Measurements from ENCODE around the gene DTNA. TPM values are rescaled to one million over a fixed set of nuclear protein-coding genes. Genes with fewer than 3 reads are reported as not detected.
"Not testable (repeated sequence)": the region's sequence is repeated elsewhere in the genome, so short reads cannot be mapped to it uniquely, and the experiment has no call there.

The DTNA gene
- total RNA-seq, 1 experiment from 2014 or later = 0.77 TPM

- no peaks in the 10 kb centered on the region for H3K9me3 ChIP-seq (ENCODE audit: control insufficient read depth, insufficient read depth, low read depth, low read length)
- DNase-seq (ENCODE audit: low read depth, low spot score) (no peak), ATAC-seq (no peak)
- no peaks in the 10 kb centered on the region for H3K27me3 ChIP-seq (ENCODE audit: control insufficient read depth, insufficient read depth, low read length)
- TF ChIP-seq TCF7L2 (IDR thresholded peaks at IDR 0.05; ENCODE audit: low read depth, low read length) = no peak
- TF ChIP-seq, protein P1, sequence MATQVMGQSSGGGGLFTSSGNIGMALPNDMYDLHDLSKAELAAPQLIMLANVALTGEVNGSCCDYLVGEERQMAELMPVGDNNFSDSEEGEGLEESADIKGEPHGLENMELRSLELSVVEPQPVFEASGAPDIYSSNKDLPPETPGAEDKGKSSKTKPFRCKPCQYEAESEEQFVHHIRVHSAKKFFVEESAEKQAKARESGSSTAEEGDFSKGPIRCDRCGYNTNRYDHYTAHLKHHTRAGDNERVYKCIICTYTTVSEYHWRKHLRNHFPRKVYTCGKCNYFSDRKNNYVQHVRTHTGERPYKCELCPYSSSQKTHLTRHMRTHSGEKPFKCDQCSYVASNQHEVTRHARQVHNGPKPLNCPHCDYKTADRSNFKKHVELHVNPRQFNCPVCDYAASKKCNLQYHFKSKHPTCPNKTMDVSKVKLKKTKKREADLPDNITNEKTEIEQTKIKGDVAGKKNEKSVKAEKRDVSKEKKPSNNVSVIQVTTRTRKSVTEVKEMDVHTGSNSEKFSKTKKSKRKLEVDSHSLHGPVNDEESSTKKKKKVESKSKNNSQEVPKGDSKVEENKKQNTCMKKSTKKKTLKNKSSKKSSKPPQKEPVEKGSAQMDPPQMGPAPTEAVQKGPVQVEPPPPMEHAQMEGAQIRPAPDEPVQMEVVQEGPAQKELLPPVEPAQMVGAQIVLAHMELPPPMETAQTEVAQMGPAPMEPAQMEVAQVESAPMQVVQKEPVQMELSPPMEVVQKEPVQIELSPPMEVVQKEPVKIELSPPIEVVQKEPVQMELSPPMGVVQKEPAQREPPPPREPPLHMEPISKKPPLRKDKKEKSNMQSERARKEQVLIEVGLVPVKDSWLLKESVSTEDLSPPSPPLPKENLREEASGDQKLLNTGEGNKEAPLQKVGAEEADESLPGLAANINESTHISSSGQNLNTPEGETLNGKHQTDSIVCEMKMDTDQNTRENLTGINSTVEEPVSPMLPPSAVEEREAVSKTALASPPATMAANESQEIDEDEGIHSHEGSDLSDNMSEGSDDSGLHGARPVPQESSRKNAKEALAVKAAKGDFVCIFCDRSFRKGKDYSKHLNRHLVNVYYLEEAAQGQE (IDR thresholded peaks at IDR 0.05; ENCODE audit: insufficient read depth in 1 of 2, low read depth in 2 of 2, low read length in 1 of 2) = no peak
- TF ChIP-seq SIN3A (IDR thresholded peaks at IDR 0.05; ENCODE audit: borderline replicate concordance, insufficient read depth, low read depth, low read length) = no peak
- in situ Hi-C loops (cut with HindIII; ENCODE audit: low pct_unique_long_range_greater_than_20kb, low sequenced_read_pairs) (no loop called here), intact Hi-C loops (cut with micrococcal nuclease; ENCODE audit: unreplicated experiment) (no loop called here)
- ChIA-PET CTCF (no interaction called here), POLR2A (no interaction called here)
- H3K27ac ChIP-seq (ENCODE audit: low read length) = no peak overlapping the region
- no peak overlapping the region for H3K4me3 ChIP-seq (ENCODE audit: low read depth in 2 of 2, low read length in 2 of 2)
- BruUV-seq (replicated peaks) = no TSS peak
- H3K36me3 ChIP-seq (ENCODE audit: control insufficient read depth, insufficient read depth, low read length) = no peaks in the 10 kb centered on the region
- H3K4me1 ChIP-seq (ENCODE audit: control insufficient read depth, insufficient read depth, low read length) = no peaks in the 10 kb centered on the region
Measured at GRCh38 chr18:34723143-34723542, 13.0 kb downstream of the DTNA start.

GRCh38 chr18:34725737-34726136, 15.6 kb downstream of the DTNA start:
- CTCF ChIA-PET; H3K9me3 ChIP-seq (ENCODE audit: control insufficient read depth, insufficient read depth, low read depth, low read length); ATAC-seq; H3K4me3 ChIP-seq (ENCODE audit: low read depth in 2 of 2, low read length in 2 of 2); in situ Hi-C loops (cut with HindIII; ENCODE audit: low pct_unique_long_range_greater_than_20kb, low sequenced_read_pairs); H3K36me3 ChIP-seq (ENCODE audit: control insufficient read depth, insufficient read depth, low read length); BruUV-seq (replicated peaks); intact Hi-C loops (cut with micrococcal nuclease; ENCODE audit: unreplicated experiment); H3K27me3 ChIP-seq (ENCODE audit: control insufficient read depth, insufficient read depth, low read length); H3K4me1 ChIP-seq (ENCODE audit: control insufficient read depth, insufficient read depth, low read length); H3K27ac ChIP-seq (ENCODE audit: low read length); POLR2A ChIA-PET; DNase-seq (ENCODE audit: low read depth, low spot score): not testable (repeated sequence)

GRCh38 chr18:34726286-34727004, 16.3 kb downstream of the DTNA start:
- no peak for DNase-seq (ENCODE audit: low read depth, low spot score)
- H3K36me3 ChIP-seq (ENCODE audit: control insufficient read depth, insufficient read depth, low read length) = no peaks in the 10 kb centered on the region
- no peaks in the 10 kb centered on the region for H3K4me1 ChIP-seq (ENCODE audit: control insufficient read depth, insufficient read depth, low read length)
- no peaks in the 10 kb centered on the region for H3K9me3 ChIP-seq (ENCODE audit: control insufficient read depth, insufficient read depth, low read depth, low read length)
- no peak overlapping the region for H3K27ac ChIP-seq (ENCODE audit: low read length)
- ChIA-PET POLR2A (no interaction called here), CTCF (no interaction called here)
- ATAC-seq = no peak
- no TSS peak for BruUV-seq (replicated peaks)
- no peak overlapping the region for H3K4me3 ChIP-seq (ENCODE audit: low read depth in 2 of 2, low read length in 2 of 2)
- no peaks in the 10 kb centered on the region for H3K27me3 ChIP-seq (ENCODE audit: control insufficient read depth, insufficient read depth, low read length)
- intact Hi-C loops (cut with micrococcal nuclease; ENCODE audit: unreplicated experiment) = no loop called here
- in situ Hi-C loops (cut with HindIII; ENCODE audit: low pct_unique_long_range_greater_than_20kb, low sequenced_read_pairs) = no loop called here
- TF ChIP-seq, protein P1 (IDR thresholded peaks at IDR 0.05; ENCODE audit: insufficient read depth in 1 of 2, low read depth in 2 of 2, low read length in 1 of 2) = no peak
- TF ChIP-seq POLR2AphosphoS5 (IDR thresholded peaks at IDR 0.05; ENCODE audit: low read depth, low read length) (no peak), SIN3A (IDR thresholded peaks at IDR 0.05; ENCODE audit: borderline replicate concordance, insufficient read depth, low read depth, low read length) (no peak), TCF7L2 (IDR thresholded peaks at IDR 0.05; ENCODE audit: low read depth, low read length) (no peak), CTCF (IDR thresholded peaks at IDR 0.05) (no peak)

Measured in Panc1 (cell line).